ENCODE results near the gene SLC18B1.
A peak's percentile ranks its signal among the peaks of the same experiment; 100 is the strongest.

Gene SLC18B1

DNA sequence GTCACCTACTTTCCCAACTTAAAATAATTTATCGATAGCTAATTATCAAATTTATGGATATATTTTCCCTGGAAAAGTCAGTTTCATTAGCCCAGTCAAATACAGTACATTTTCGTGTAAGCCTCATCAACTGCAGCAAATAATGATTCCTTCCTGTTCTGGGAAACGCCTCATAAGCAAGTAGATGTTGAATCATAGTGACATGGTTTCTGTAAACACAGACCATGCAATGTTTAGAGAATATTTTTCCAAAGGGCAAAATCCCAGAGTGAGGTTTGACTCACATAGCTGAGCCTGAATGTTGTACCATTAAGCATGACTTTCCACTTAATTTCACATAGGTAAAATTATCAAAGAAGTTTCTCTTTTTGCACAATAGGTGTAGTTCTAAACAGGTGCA, 67.9 kb downstream of the SLC18B1 start:
- TF ChIP-seq, protein P1, sequence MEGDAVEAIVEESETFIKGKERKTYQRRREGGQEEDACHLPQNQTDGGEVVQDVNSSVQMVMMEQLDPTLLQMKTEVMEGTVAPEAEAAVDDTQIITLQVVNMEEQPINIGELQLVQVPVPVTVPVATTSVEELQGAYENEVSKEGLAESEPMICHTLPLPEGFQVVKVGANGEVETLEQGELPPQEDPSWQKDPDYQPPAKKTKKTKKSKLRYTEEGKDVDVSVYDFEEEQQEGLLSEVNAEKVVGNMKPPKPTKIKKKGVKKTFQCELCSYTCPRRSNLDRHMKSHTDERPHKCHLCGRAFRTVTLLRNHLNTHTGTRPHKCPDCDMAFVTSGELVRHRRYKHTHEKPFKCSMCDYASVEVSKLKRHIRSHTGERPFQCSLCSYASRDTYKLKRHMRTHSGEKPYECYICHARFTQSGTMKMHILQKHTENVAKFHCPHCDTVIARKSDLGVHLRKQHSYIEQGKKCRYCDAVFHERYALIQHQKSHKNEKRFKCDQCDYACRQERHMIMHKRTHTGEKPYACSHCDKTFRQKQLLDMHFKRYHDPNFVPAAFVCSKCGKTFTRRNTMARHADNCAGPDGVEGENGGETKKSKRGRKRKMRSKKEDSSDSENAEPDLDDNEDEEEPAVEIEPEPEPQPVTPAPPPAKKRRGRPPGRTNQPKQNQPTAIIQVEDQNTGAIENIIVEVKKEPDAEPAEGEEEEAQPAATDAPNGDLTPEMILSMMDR (IDR thresholded peaks at IDR 0.05; ENCODE audit: poor library complexity, severe bottlenecking) = no peak
- peaks cover 10% of the 10 kb centered on the region for H3K4me1 ChIP-seq (ENCODE audit: insufficient read depth, poor library complexity, severe bottlenecking)
- ATAC-seq (ENCODE audit: low read depth) (peak; percentile 83), DNase-seq (ENCODE audit: low spot score) (no peak)
- H3K9me3 ChIP-seq (ENCODE audit: severe bottlenecking) = no peaks in the 10 kb centered on the region
- no peaks in the 10 kb centered on the region for H3K27me3 ChIP-seq (ENCODE audit: insufficient read depth, poor library complexity, severe bottlenecking)
- no peak overlapping the region for H3K4me3 ChIP-seq (ENCODE audit: severe bottlenecking)
- H3K27ac ChIP-seq (ENCODE audit: poor library complexity, severe bottlenecking) = no peak overlapping the region
- no peaks in the 10 kb centered on the region for H3K36me3 ChIP-seq (ENCODE audit: low read depth)

DNA sequence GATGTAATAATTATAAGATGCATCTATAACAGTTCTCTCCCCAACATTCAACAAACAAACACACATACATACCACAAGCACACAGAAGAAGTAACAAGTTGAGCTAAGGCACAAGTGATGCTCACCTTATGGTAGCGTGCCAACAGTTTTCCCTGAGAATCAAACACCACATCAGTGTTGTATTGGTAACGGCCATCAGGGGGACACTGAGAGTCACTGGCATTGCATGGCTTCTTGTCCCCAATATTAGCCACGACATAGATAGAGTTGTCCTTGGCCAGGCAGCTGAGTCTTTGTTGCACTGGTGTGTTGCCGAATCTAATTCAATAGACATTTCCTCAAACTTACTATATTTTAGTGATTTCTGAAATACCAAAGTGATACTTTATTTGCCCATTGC, 69.8 kb downstream of the SLC18B1 start:
- ATAC-seq (ENCODE audit: low read depth) (no peak), DNase-seq (ENCODE audit: low spot score) (no peak)
- TF ChIP-seq, protein P1 (IDR thresholded peaks at IDR 0.05; ENCODE audit: poor library complexity, severe bottlenecking) = no peak
- H3K4me1 ChIP-seq (ENCODE audit: insufficient read depth, poor library complexity, severe bottlenecking) = peaks cover 4% of the 10 kb centered on the region
- no peaks in the 10 kb centered on the region for H3K9me3 ChIP-seq (ENCODE audit: severe bottlenecking)
- H3K27ac ChIP-seq (ENCODE audit: poor library complexity, severe bottlenecking) = no peak overlapping the region
- H3K27me3 ChIP-seq (ENCODE audit: insufficient read depth, poor library complexity, severe bottlenecking) = no peaks in the 10 kb centered on the region
- H3K4me3 ChIP-seq (ENCODE audit: severe bottlenecking) = no peak overlapping the region
- H3K36me3 ChIP-seq (ENCODE audit: low read depth) = no peaks in the 10 kb centered on the region

- Histone ChIP-seq H3K27ac (ENCODE audit: poor library complexity, severe bottlenecking) (no peak overlapping the region), H3K4me3 (ENCODE audit: severe bottlenecking) (no peak overlapping the region), H3K9me3 (ENCODE audit: severe bottlenecking) (no peaks in the 10 kb centered on the region), H3K36me3 (ENCODE audit: low read depth) (no peaks in the 10 kb centered on the region), H3K27me3 (ENCODE audit: insufficient read depth, poor library complexity, severe bottlenecking) (no peaks in the 10 kb centered on the region), H3K4me1 (ENCODE audit: insufficient read depth, poor library complexity, severe bottlenecking) (peaks cover 4% of the 10 kb centered on the region)
- TF ChIP-seq, protein P1 (IDR thresholded peaks at IDR 0.05; ENCODE audit: poor library complexity, severe bottlenecking) = no peak
- ATAC-seq (ENCODE audit: low read depth) = no peak
- no peak for DNase-seq (ENCODE audit: low spot score)
These were observed 71.8 kb downstream of the SLC18B1 start for GRCh38 chr6:132726608-132726975.

GRCh38 chr6:132725947-132726607, 72.4 kb downstream of the SLC18B1 start:
- Histone ChIP-seq H3K27me3 (ENCODE audit: insufficient read depth, poor library complexity, severe bottlenecking) (no peaks in the 10 kb centered on the region), H3K27ac (ENCODE audit: poor library complexity, severe bottlenecking) (no peak overlapping the region), H3K4me1 (ENCODE audit: insufficient read depth, poor library complexity, severe bottlenecking) (peaks cover 4% of the 10 kb centered on the region), H3K9me3 (ENCODE audit: severe bottlenecking) (no peaks in the 10 kb centered on the region), H3K36me3 (ENCODE audit: low read depth) (no peaks in the 10 kb centered on the region), H3K4me3 (ENCODE audit: severe bottlenecking) (no peak overlapping the region)
- TF ChIP-seq, protein P1 (IDR thresholded peaks at IDR 0.05; ENCODE audit: poor library complexity, severe bottlenecking) = no peak
- ATAC-seq (ENCODE audit: low read depth) = no peak
- no peak for DNase-seq (ENCODE audit: low spot score)

GRCh38 chr6:132725471-132725870, 73.0 kb downstream of the SLC18B1 start:
- ATAC-seq (ENCODE audit: low read depth) = no peak
- Histone ChIP-seq H3K4me1 (ENCODE audit: insufficient read depth, poor library complexity, severe bottlenecking) (peaks cover 4% of the 10 kb centered on the region), H3K27me3 (ENCODE audit: insufficient read depth, poor library complexity, severe bottlenecking) (no peaks in the 10 kb centered on the region), H3K36me3 (ENCODE audit: low read depth) (no peaks in the 10 kb centered on the region), H3K4me3 (ENCODE audit: severe bottlenecking) (no peak overlapping the region), H3K9me3 (ENCODE audit: severe bottlenecking) (no peaks in the 10 kb centered on the region), H3K27ac (ENCODE audit: poor library complexity, severe bottlenecking) (no peak overlapping the region)
- DNase-seq (ENCODE audit: low spot score) = no peak
- TF ChIP-seq, protein P1 (IDR thresholded peaks at IDR 0.05; ENCODE audit: poor library complexity, severe bottlenecking) = no peak

Measured in RWPE2 (cell line).